Common myeloid progenitor, CD34-positive (primary cell): ENCODE results near the gene C2orf92.

Experiments
- CTCF ChIA-PET: fragments of 350-600 bp; sonication (Branson Sonifier 250); formaldehyde crosslinking; loops from one replicate; lab custom pipeline; 2021; ENCODE audit warnings: antibody characterized with exemption; lab: Charles Lee
- POLR2A ChIA-PET: fragments of 350-600 bp; sonication (Branson Sonifier 250); formaldehyde crosslinking; loops from one replicate; lab custom pipeline; 2021; ENCODE audit warnings: antibody characterized with exemption; lab: Charles Lee
- DNase-seq, 3 donors: peaks; one replicate each; pipeline versions ENCODE4 v3.0.0 to v3.0.0-alpha.2; 2013
- H3K27ac ChIP-seq, 2 experiments: 1 replicate in 1 of 2; 2 replicates in 1 of 2; pipeline ENCODE4 v1.7.0; 2013; ENCODE audit warnings: inconsistent platforms in 2 of 2, low read length in 2 of 2, mild to moderate bottlenecking in 2 of 2, low read depth in 1 of 2, moderate library complexity in 1 of 2; ENCODE audit not compliant: severe bottlenecking in 2 of 2, insufficient read depth in 1 of 2, poor library complexity in 1 of 2
- H3K27me3 ChIP-seq, 5 experiments: replicated peaks in 2 of 5; 1 replicate in 3 of 5; 2 replicates in 2 of 5; pipeline versions ENCODE4 v1.6.1 to v1.7.0; 2013; ENCODE audit warnings: low read length in 4 of 5, mild to moderate bottlenecking in 2 of 5, moderate library complexity in 2 of 5, inconsistent platforms in 1 of 5; ENCODE audit not compliant: insufficient read depth in 5 of 5, control insufficient read depth in 4 of 5
- H3K36me3 ChIP-seq, 4 experiments: 1 replicate in 2 of 4; 2 replicates in 2 of 4; pipeline versions ENCODE4 v1.6.1 to v1.7.0; 2013; ENCODE audit warnings: low read length in 3 of 4, control low read depth in 1 of 4, mild to moderate bottlenecking in 1 of 4; ENCODE audit not compliant: control insufficient read depth in 4 of 4, insufficient read depth in 4 of 4
- H3K4me1 ChIP-seq, 4 experiments: 1 replicate in 3 of 4; 2 replicates in 1 of 4; pipeline versions ENCODE4 v1.6.1 to v1.7.1; 2013; ENCODE audit warnings: low read length in 3 of 4, mild to moderate bottlenecking in 3 of 4, control low read depth in 1 of 4, inconsistent platforms in 1 of 4, moderate library complexity in 1 of 4; ENCODE audit not compliant: control insufficient read depth in 4 of 4, insufficient read depth in 4 of 4; ENCODE audit errors: control extremely low read depth in 1 of 4
- H3K4me3 ChIP-seq, 7 experiments: 1 replicate in 4 of 7; 2 replicates in 3 of 7; pipeline versions ENCODE4 v1.5.1 to v1.7.0; 2013; ENCODE audit warnings: mild to moderate bottlenecking in 7 of 7, low read length in 6 of 7, moderate library complexity in 6 of 7, inconsistent platforms in 2 of 7, low read depth in 2 of 7, control low read depth in 1 of 7; ENCODE audit not compliant: insufficient read depth in 4 of 7, control insufficient read depth in 1 of 7; ENCODE audit errors: extremely low read depth in 1 of 7
- H3K9me3 ChIP-seq, 5 experiments: 1 replicate in 4 of 5; 2 replicates in 1 of 5; pipeline versions ENCODE4 v1.6.1 to v1.7.1; 2013; ENCODE audit warnings: low read length in 4 of 5, mild to moderate bottlenecking in 2 of 5, inconsistent platforms in 1 of 5, low read depth in 1 of 5, moderate library complexity in 1 of 5; ENCODE audit not compliant: control insufficient read depth in 4 of 5, insufficient read depth in 2 of 5; ENCODE audit errors: control extremely low read depth in 1 of 5
- WGBS: methylation state at CpG from one replicate; pipeline ENCODE4 v1.1.5; 2013; ENCODE audit not compliant: insufficient coverage; 5-methylcytosine and 5-hydroxymethylcytosine counted together

The C2orf92 gene

DNA sequence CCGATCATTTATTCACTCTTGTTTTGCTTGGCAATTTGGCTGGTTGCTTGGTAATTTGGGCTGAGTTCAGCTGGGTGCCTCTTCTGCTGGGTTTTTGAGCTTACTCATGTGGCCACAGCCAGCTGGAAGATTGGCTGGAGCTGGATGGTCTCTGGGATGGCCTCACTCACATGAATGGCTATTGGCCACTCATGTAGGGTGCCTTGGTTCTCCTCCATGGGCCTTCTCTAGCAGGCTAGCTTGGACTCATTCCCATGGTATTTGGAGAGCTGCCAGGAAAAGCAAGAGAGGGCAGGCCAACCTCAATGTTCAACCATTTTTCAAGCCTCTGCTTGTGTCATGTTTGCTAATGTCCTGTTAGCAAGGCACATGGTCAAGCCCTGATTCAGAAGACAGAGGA lies 60.7 kb downstream of the C2orf92 start:
- peaks cover 0 to 10% (median 0%) of the 10 kb centered on the region in 4 experiments for H3K36me3 ChIP-seq
- no peaks in the 10 kb centered on the region for H3K4me1 ChIP-seq
- ChIA-PET POLR2A (no interaction called here), CTCF (interaction anchor here (0.8 to 3.5 kb wide), 5 partner anchors 11 to 59 kb away, joined by 3 to 29 read pairs (median 5); no protein-coding TSS in a partner anchor)
- no peak overlapping the region for H3K27ac ChIP-seq
- no CpG with 5 or more reads among the region's 1 CpG for WGBS
- H3K27me3 ChIP-seq, result no peaks in the 10 kb centered on the region
- no peak overlapping the region for H3K4me3 ChIP-seq
- peaks cover 0 to 8% (median 4%) of the 10 kb centered on the region in 5 experiments for H3K9me3 ChIP-seq
- no peak for DNase-seq

DNA sequence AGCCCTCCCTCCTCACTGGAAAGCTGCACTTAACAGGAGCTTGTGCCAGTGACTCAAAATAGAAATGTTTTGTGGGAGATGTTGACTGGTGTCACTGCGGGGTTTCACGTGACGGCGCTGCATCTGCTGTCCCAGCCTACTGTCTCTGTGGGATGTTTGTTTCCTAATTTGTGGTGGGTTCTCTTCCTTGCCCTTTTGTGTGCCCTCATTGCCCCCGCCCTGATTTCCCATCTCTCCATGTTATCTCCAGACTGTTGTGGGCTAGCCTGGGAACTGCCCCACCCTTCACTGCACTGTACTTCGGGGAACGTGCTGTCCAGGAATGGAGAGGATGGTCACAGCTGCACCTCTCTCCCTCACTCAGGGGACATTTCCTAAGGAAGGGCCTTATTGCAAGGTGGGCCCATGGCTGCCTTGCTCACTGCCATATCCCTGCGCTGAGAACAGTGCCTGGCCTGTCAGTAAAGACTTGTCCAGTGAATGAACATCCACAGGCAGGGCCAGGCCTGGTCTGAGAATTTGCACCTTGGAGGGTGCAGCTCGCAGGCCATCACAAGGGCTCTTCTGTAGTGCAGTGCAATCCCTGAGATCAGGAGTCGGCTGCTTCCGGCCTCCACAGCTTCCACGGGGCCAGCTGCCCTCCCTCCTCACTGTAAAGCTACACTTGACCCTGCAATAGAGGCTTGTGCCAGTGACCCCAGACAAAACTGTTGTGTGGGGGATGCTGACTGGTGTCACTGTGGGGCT lies 61.9 kb downstream of the C2orf92 start:
- POLR2A ChIA-PET, result no interaction called here
- no peak for DNase-seq
- 93% methylated on average over 9 of the region's 12 CpGs for WGBS
- Histone ChIP-seq H3K36me3 (peaks cover 0 to 10% (median 0%) of the 10 kb centered on the region in 4 experiments), H3K9me3 (peaks cover 0 to 8% (median 4%) of the 10 kb centered on the region in 5 experiments), H3K4me1 (no peaks in the 10 kb centered on the region), H3K27ac (no peak overlapping the region), H3K4me3 (no peak overlapping the region), H3K27me3 (no peaks in the 10 kb centered on the region)
- CTCF ChIA-PET, result interaction anchor here (1.1 to 3.5 kb wide), 2 partner anchors 10 to 23 kb away, joined by 3 to 29 read pairs; no protein-coding TSS in a partner anchor

DNA sequence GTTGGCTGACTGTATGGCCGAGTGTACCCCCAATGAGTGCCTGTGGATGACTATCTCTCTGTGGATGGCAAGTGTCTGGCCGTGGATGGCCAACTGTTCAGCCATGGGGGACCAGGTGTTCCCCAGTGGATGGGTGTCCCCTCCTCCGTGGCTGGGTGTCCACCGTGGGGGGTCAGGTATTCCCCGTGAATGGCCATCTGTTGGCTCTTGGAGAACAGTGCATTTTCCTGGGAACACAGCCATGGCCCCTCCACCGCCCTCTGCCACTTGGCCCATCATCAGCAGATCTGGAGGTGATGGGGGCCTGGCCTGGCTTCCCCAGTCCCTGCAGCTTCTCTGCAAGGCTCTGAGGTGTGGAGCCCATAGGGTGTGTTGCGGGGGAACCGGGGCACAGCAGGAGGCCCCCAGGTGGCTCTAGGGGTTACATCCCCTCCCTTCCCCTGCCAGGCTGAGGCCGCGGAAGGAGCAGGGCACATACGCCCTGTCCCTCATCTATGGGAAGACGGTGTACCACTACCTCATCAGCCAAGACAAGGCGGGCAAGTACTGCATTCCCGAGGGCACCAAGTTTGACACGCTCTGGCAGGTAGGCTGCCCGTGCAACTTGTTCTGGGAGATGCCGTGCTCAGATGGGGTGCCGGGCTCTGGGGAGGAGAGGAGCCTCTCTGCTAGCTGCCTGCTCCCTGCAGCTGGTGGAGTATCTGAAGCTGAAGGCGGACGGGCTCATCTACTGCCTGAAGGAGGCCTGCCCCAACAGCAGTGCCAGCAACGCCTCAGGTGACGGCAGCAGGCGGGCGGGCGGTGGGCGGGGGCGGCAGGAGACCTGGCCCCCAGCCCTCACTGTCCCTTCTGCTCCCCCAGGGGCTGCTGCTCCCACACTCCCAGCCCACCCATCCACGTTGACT lies 63.2 kb downstream of the C2orf92 start:
- WGBS, result 97% methylated on average over 25 of the region's 28 CpGs
- ChIA-PET POLR2A (no interaction called here), CTCF (interaction anchor here (0.6 to 3.5 kb wide), 3 partner anchors 9 to 36 kb away, joined by 3 to 29 read pairs (median 3); no protein-coding TSS in a partner anchor)
- DNase-seq, result no peak
- no peaks in the 10 kb centered on the region for H3K4me1 ChIP-seq
- H3K4me3 ChIP-seq, result no peak overlapping the region
- H3K27me3 ChIP-seq, result no peaks in the 10 kb centered on the region
- peaks cover 0 to 8% (median 4%) of the 10 kb centered on the region in 5 experiments for H3K9me3 ChIP-seq
- peaks cover 0 to 7% (median 0%) of the 10 kb centered on the region in 4 experiments for H3K36me3 ChIP-seq
- H3K27ac ChIP-seq, result no peak overlapping the region

- no peak for DNase-seq
- no peak overlapping the region for H3K4me3 ChIP-seq
- no peak overlapping the region for H3K27ac ChIP-seq
- peaks cover 0 to 7% (median 0%) of the 10 kb centered on the region in 4 experiments for H3K36me3 ChIP-seq
- 94% methylated on average over 16 of the region's 20 CpGs for WGBS
- no peaks in the 10 kb centered on the region for H3K27me3 ChIP-seq
- H3K4me1 ChIP-seq, result no peaks in the 10 kb centered on the region
- CTCF ChIA-PET, result interaction anchor here (0.6 to 1.2 kb wide), 3 partner anchors 9 to 778 kb away, joined by 3 to 4 read pairs (median 3); no protein-coding TSS in a partner anchor
- H3K9me3 ChIP-seq, result peaks cover 0 to 8% (median 4%) of the 10 kb centered on the region in 5 experiments
- POLR2A ChIA-PET, result no interaction called here
These were observed 64.0 kb downstream of the C2orf92 start for GRCh38 chr2:97733341-97734035.

DNA sequence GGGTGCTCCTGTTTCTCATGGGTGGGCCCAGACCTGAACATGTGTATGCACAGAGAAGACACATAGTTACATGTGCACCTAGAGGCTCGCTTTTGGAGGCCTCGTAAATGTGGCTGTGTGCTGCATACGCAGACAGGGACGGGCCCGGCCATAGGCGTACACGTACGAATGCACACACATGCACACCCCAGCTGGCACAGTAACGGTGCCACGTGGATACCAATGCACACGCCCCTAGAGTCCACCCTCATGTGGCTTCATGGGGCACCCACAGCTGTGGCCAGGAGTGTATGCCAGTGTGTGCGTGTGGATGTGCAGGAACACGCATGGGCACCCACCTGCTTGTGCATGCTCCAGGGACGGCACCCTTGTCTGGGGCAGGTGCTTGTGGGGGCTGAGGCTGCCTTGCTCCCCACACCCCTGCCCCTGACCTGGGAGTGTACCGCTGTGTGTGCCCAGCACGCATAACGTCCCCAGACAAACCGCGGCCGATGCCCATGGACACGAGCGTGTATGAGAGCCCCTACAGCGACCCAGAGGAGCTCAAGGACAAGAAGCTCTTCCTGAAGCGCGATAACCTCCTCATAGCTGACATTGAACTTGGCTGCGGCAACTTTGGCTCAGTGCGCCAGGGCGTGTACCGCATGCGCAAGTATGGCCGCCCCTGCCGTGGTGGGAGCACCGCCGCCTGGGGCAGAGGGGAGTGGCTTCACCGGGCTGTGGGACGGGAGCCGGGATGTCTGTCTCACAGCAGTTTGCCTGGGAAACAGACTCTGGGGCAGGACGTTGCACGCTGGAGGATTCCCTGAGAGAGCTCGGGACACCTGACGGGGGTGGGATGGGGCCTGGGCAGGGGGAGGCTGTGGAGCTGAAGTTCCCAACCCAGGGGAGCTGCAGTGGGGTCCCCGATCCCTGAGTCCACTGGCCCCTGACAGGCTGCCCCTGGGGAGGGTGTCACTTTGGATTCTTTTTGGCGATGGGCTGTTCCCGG lies 64.8 kb downstream of the C2orf92 start:
- Histone ChIP-seq H3K4me1 (no peaks in the 10 kb centered on the region), H3K27me3 (no peaks in the 10 kb centered on the region), H3K27ac (no peak overlapping the region), H3K36me3 (peaks cover 0 to 7% (median 0%) of the 10 kb centered on the region in 4 experiments), H3K4me3 (no peak overlapping the region), H3K9me3 (peaks cover 0 to 8% (median 4%) of the 10 kb centered on the region in 5 experiments)
- CTCF ChIA-PET, result interaction anchor here (0.6 to 1.2 kb wide), 2 partner anchors 8 to 779 kb away, joined by 3 to 4 read pairs; no protein-coding TSS in a partner anchor
- 96% methylated on average over 36 of the region's 44 CpGs for WGBS
- DNase-seq, result no peak
- POLR2A ChIA-PET, result no interaction called here

- Histone ChIP-seq H3K27ac (no peak overlapping the region), H3K9me3 (peaks cover 0 to 4% (median 1%) of the 10 kb centered on the region in 5 experiments), H3K27me3 (no peaks in the 10 kb centered on the region), H3K36me3 (peaks cover 0 to 5% (median 0%) of the 10 kb centered on the region in 4 experiments), H3K4me1 (no peaks in the 10 kb centered on the region), H3K4me3 (no peak overlapping the region)
- ChIA-PET POLR2A (no interaction called here), CTCF (interaction anchor here (1.0 kb wide), 1 partner anchor 37 kb away, joined by 4 read pairs; no protein-coding TSS in a partner anchor)
- 98% methylated on average over 27 of the region's 29 CpGs for WGBS
- no peak for DNase-seq
These were observed 65.6 kb downstream of the C2orf92 start for GRCh38 chr2:97735161-97735561.
